ENCODE results near the gene DLG2.

DNA sequence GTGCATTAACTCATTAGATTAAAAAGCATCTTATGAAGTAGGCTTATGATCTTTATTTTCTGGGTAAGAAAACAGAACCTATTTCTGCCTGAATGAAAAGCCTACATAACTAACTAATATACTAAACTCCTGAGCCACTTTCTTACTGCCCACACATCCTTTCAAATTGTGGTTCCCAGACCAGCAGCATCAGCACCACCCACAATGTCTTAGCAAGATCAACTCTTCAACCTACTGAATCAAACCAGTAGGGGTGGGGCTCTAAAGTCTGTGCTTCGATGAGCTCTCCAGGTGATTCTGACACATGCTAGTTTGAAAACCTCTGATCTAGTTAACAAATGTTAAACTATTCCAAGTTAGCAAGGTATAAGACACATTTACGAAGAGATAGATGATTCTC, 462.4 kb downstream of the DLG2 start:
- TF ChIP-seq, protein P1, sequence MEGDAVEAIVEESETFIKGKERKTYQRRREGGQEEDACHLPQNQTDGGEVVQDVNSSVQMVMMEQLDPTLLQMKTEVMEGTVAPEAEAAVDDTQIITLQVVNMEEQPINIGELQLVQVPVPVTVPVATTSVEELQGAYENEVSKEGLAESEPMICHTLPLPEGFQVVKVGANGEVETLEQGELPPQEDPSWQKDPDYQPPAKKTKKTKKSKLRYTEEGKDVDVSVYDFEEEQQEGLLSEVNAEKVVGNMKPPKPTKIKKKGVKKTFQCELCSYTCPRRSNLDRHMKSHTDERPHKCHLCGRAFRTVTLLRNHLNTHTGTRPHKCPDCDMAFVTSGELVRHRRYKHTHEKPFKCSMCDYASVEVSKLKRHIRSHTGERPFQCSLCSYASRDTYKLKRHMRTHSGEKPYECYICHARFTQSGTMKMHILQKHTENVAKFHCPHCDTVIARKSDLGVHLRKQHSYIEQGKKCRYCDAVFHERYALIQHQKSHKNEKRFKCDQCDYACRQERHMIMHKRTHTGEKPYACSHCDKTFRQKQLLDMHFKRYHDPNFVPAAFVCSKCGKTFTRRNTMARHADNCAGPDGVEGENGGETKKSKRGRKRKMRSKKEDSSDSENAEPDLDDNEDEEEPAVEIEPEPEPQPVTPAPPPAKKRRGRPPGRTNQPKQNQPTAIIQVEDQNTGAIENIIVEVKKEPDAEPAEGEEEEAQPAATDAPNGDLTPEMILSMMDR (IDR thresholded peaks at IDR 0.05), result no peak
- TF ChIP-seq POLR2A (IDR thresholded peaks at IDR 0.05) (no peak), POLR2AphosphoS5 (IDR thresholded peaks at IDR 0.05) (no peak)
